IPS-18c (cell line): ENCODE data around the gene ANKRD34A.

Experiments used
- H3K4me3 ChIP-seq: 2 replicates; pipeline ENCODE4 v1.7.0; 2013; ENCODE audit warnings: low read depth, mild to moderate bottlenecking, low read length, moderate library complexity; ENCODE audit not compliant: insufficient read depth
- H3K9me3 ChIP-seq: one replicate; pipeline ENCODE4 v1.6.1; 2013; ENCODE audit warnings: mild to moderate bottlenecking, low read length, moderate library complexity; ENCODE audit not compliant: control insufficient read depth, insufficient read depth

Gene ANKRD34A

GRCh38 chr1:145959333-145959732, 5.0 kb downstream of the ANKRD34A start:
- H3K4me3 ChIP-seq: no peak overlapping the region
- no peaks in the 10 kb centered on the region for H3K9me3 ChIP-seq

DNA sequence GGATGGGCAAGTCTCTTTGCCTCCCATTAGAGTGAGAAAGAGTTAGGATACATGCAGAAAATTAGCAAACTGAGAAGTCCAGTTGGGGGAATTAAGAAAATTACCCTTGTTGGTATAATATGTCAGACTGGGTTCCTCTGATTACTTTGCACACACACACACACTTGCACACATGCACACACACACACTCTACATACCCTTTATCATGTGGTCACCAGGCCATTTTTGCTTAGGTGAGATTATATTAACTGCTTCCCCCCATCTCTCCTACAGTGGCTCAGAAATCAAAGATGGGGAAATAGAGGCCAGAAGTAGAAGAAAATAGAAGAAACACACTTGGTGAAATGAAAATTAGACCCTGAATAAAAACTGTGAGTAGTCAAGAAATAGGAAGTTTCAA, 5.6 kb downstream of the ANKRD34A start:
- no peak overlapping the region for H3K4me3 ChIP-seq
- H3K9me3 ChIP-seq: no peaks in the 10 kb centered on the region

DNA sequence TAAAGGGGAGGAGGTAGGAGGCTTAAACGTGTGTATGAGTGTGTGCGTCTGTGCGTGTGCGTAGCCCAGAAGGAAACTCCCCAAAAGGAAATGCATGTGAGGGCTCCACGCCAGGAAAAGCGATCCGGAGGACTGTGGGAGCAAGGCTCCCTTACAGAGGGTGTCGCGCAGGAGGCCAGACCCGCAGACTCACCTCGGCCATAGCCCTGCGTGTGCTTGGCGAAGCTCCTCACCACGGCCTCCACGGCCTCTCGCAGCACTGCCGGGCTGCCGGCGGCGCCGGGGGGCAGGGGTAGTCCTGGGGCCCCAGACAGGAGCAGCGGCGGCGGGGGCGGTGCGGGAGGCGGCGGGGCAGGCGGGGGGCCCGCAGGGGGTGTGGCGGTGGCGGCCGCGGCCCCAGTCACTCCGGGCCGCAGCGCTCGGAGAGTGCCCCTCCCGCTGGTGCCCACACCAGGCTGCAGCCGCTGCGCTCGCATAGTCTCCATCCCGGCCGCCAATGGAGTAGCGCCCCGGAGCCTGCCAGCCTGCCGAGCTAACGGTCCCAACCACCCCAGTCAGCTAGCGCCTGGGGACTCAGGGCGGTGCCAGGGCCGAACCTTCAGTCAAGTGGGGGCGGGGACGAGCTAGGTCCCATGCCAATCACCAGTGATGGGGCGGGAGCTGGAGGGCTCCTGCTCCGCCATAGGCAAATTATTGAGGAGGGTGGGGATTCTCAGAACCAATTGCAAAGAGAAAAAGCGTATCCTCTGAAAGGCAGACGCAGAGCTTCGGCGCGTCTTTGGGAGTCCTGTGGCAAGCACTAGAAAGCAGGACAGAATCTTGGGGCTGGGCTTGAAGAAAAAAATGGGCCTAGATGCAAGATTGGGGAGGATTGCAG, 6.7 kb downstream of the ANKRD34A start, which contains the start of gene LIX1L:
Gene LIX1L, minus strand, starts transcription at position 575 of the 877 bp plus-strand sequence. Its CDS starts 90 bp downstream, at position 485.
- H3K9me3 ChIP-seq: no peaks in the 10 kb centered on the region
- H3K4me3 ChIP-seq: peak within 1 kb of the TSS; percentile 65

DNA sequence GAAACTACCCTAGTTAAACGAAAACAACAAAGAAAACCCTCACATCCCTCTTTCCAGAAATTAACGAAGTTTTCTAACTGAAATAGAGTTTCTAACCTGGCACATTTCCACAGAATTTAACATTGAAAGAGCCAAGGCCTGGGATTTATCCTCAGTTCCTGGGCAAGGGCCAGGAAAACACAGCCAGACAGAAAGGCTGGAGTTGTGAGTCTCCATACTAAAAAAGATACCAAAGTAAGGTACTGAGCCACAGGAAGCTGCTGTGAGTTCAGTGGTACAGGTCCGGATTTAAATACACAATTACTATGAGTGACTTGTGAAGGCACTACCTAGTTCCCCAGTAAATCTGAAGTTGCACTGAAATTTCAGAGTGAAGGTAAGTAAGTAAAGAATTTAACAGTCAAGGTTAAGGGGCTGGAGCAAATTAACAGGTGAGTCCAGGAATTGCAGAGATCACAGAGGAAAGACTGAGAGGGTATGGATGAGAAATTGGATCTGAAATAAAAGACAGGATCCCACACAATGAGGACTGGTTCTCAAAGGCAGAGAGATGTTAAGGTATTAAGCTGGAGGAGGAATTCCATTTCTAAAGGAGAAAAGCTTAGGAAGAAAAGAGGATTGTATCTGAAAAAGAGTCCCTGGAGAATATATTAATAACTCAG, 7.5 kb downstream of the ANKRD34A start:
- H3K4me3 ChIP-seq: peak overlapping the region; percentile 65
- H3K9me3 ChIP-seq: no peaks in the 10 kb centered on the region

GRCh38 chr1:145956361-145956760, 8.0 kb downstream of the ANKRD34A start:
- Histone ChIP-seq H3K9me3 (no peaks in the 10 kb centered on the region), H3K4me3 (no peak overlapping the region)

DNA sequence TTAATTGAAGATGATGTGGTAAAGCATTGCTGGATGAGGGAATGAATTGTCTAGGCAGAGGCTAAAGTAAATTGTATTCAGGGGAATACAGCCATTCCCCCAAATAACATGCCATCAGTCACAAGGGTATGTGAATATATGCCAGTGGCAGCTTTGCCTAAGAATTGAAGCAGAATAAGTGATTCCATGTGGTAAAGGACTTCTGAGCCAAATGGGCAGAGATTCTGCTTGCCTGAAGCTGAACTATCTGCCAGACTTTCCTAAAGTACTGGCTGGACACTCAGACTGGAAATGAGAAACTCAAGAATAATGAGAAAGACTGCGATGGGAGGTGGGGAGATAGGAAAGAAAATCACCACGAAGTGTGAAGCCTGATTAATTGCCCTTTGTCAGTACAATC, 8.9 kb downstream of the ANKRD34A start:
- H3K4me3 ChIP-seq: peak overlapping the region; percentile 11; the same call in 1 of the 2 replicates

GRCh38 chr1:145953861-145954260, 10.5 kb downstream of the ANKRD34A start:
- no peaks in the 10 kb centered on the region for H3K9me3 ChIP-seq
- H3K4me3 ChIP-seq: no peak overlapping the region

More for the DNA sequence above, 8.9 kb downstream of the ANKRD34A start:
- H3K9me3 ChIP-seq: no peaks in the 10 kb centered on the region

DNA sequence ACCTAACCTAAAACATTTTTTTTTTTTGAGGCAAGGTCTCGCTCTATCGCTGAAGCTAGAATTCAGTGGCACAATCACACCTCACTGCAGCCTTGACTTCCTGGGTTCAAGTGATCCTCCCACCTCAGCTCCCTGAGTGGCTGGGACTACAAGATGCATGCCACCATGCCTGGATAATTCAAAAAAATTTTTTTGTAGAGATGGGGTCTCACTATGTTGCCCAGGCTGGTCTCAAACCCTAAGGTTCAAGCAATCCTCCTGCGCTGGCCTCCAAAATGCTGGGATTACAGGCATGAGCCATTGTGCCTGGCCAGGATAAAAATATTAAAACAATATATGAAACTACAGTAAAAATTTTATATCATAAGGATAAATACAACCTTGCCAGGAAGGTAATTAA, 11.5 kb downstream of the ANKRD34A start:
- Histone ChIP-seq H3K9me3 (no peaks in the 10 kb centered on the region), H3K4me3 (no peak overlapping the region)

GRCh38 chr1:145951526-145951925, 12.8 kb downstream of the ANKRD34A start:
- Histone ChIP-seq H3K4me3 (no peak overlapping the region), H3K9me3 (no peaks in the 10 kb centered on the region)

- H3K4me3 ChIP-seq: no peak overlapping the region
- H3K9me3 ChIP-seq: no peaks in the 10 kb centered on the region
These were observed 15.2 kb downstream of the ANKRD34A start for GRCh38 chr1:145949219-145949618.

- Histone ChIP-seq H3K4me3 (no peak overlapping the region), H3K9me3 (no peaks in the 10 kb centered on the region)
These were observed 16.8 kb downstream of the ANKRD34A start for GRCh38 chr1:145947551-145947950.

DNA sequence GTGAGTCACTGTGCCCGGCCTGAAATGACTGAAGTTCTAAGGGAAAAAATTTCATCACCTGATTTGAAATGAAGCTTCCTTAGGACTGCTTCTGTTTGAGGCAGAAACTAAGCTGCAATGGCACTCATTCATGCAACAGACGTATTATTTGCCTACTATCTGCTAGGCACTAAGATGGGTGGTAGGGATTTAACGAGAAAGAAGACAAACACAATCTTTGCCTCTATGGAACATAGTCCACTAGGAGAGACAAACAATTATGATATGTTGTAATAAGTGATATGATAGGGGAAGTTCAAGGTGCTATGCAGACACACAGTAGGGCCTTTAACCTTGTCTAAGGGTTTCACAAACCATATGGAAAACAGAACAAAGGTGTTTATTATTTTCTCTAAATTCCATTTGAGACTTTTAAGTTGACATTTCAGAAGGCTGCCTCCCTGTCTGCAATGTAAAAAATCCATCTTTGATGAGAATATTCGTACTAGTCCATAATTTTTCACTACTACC, 17.8 kb downstream of the ANKRD34A start:
- Histone ChIP-seq H3K4me3 (no peak overlapping the region), H3K9me3 (no peaks in the 10 kb centered on the region)

- no peaks in the 10 kb centered on the region for H3K9me3 ChIP-seq
- no peak overlapping the region for H3K4me3 ChIP-seq
These were observed 19.8 kb downstream of the ANKRD34A start for GRCh38 chr1:145944532-145944931.

GRCh38 chr1:145942871-145943270, 21.5 kb downstream of the ANKRD34A start:
- no peaks in the 10 kb centered on the region for H3K9me3 ChIP-seq
- no peak overlapping the region for H3K4me3 ChIP-seq

- Histone ChIP-seq H3K9me3 (no peaks in the 10 kb centered on the region), H3K4me3 (no peak overlapping the region)
These were observed 22.0 kb downstream of the ANKRD34A start for GRCh38 chr1:145942405-145942804.

- Histone ChIP-seq H3K9me3 (no peaks in the 10 kb centered on the region), H3K4me3 (no peak overlapping the region)
These were observed 26.9 kb downstream of the ANKRD34A start for GRCh38 chr1:145937436-145937835.

- Histone ChIP-seq H3K4me3 (no peak overlapping the region), H3K9me3 (no peaks in the 10 kb centered on the region)
These were observed 28.1 kb downstream of the ANKRD34A start for GRCh38 chr1:145936247-145936646.

DNA sequence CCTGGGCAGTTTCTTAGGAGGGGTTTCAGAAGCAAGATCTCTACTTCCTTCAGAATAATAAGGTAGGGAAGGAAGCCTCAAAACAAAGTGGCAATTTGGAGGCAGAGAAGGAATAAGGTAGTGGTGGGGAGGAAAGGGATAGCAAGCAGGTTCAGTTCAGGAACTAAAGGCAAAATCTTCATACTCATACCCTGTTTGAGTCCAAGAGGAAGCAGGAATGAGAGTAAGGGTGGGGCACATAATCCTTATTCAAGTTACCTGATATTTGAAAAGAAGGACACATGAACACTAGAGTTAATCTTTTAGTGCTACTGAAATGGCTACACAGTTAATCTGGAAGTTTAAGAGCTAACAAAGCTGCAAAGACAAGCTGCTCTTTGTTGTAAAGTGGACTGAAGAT, 28.7 kb downstream of the ANKRD34A start:
- Histone ChIP-seq H3K9me3 (no peaks in the 10 kb centered on the region), H3K4me3 (no peak overlapping the region)
